H9 (cell line): Measurements from ENCODE around the gene CCDC57. TPM values are rescaled to one million over a fixed set of nuclear protein-coding genes. Genes with fewer than 3 reads are reported as not detected.

Experiments
- DNase-seq: peaks from one replicate; pipeline ENCODE4 v3.0.0-alpha.2; 2017
- H2AFZ ChIP-seq: one replicate; pipeline ENCODE4 v1.6.1; 2013; ENCODE audit warnings: mild to moderate bottlenecking, low read length, control low read depth, moderate library complexity
- H2AK5ac ChIP-seq: 2 replicates; pipeline ENCODE4 v1.6.1; 2013; ENCODE audit warnings: low read length, control low read depth, mixed read lengths; ENCODE audit not compliant: insufficient read length
- H2BK120ac ChIP-seq: one replicate; pipeline ENCODE4 v1.6.1; 2013; ENCODE audit warnings: low read depth, mild to moderate bottlenecking, low read length, control low read depth, inconsistent platforms; ENCODE audit not compliant: poor library complexity, severe bottlenecking
- H2BK12ac ChIP-seq: 2 replicates; pipeline ENCODE4 v1.6.1; 2013; ENCODE audit warnings: low read length, control low read depth, mixed read lengths, low read depth; ENCODE audit not compliant: insufficient read length
- H2BK15ac ChIP-seq: 2 replicates; pipeline ENCODE4 v1.6.1; 2013; ENCODE audit warnings: low read depth, low read length, control low read depth
- H2BK20ac ChIP-seq: one replicate; pipeline ENCODE4 v1.6.1; 2013; ENCODE audit warnings: low read depth, mild to moderate bottlenecking, low read length, control low read depth, inconsistent platforms; ENCODE audit not compliant: poor library complexity, severe bottlenecking
- H2BK5ac ChIP-seq: 2 replicates; pipeline ENCODE4 v1.6.1; 2013; ENCODE audit warnings: low read length, control low read depth, mixed read lengths; ENCODE audit not compliant: insufficient read length
- H3K14ac ChIP-seq: 2 replicates; pipeline ENCODE4 v1.6.1; 2013; ENCODE audit warnings: low read length, control low read depth; ENCODE audit not compliant: insufficient read depth
- H3K18ac ChIP-seq: 2 replicates; pipeline ENCODE4 v1.6.1; 2013; ENCODE audit warnings: low read depth, mild to moderate bottlenecking, mixed read lengths, low read length, control low read depth; ENCODE audit not compliant: insufficient read length
- H3K23ac ChIP-seq: 2 replicates; pipeline ENCODE4 v1.6.1; 2013; ENCODE audit warnings: low read length, control low read depth, mixed read lengths, low read depth; ENCODE audit not compliant: insufficient read length
- H3K23me2 ChIP-seq: 2 replicates; pipeline ENCODE4 v1.6.1; 2013; ENCODE audit warnings: low read depth, mild to moderate bottlenecking, mixed read lengths, low read length, control low read depth; ENCODE audit not compliant: insufficient read length, poor library complexity, severe bottlenecking
- H3K27ac ChIP-seq: 2 replicates; pipeline ENCODE4 v1.5.1; 2013; ENCODE audit warnings: low read length, control low read depth, mixed read lengths, low read depth; ENCODE audit not compliant: insufficient read length
- H3K27me3 ChIP-seq: 2 replicates; pipeline ENCODE4 v1.6.1; 2013; ENCODE audit warnings: low read length, control low read depth, inconsistent platforms; ENCODE audit not compliant: insufficient read depth
- H3K4ac ChIP-seq: 2 replicates; pipeline ENCODE4 v1.6.1; 2013; ENCODE audit warnings: low read depth, mild to moderate bottlenecking, control low read depth, inconsistent platforms, low read length, moderate library complexity
- H3K4me1 ChIP-seq: 2 replicates; pipeline ENCODE4 v1.6.1; 2013; ENCODE audit warnings: low read length, control low read depth, inconsistent platforms; ENCODE audit not compliant: insufficient read depth
- H3K4me2 ChIP-seq: 2 replicates; pipeline ENCODE4 v1.6.1; 2013; ENCODE audit warnings: low read length, control low read depth, mixed read lengths; ENCODE audit not compliant: insufficient read length, insufficient read depth
- H3K56ac ChIP-seq: 2 replicates; pipeline ENCODE4 v1.6.1; 2013; ENCODE audit warnings: low read depth, mild to moderate bottlenecking, mixed read lengths, low read length, control low read depth; ENCODE audit not compliant: insufficient read length
- H3K79me1 ChIP-seq: 2 replicates; pipeline ENCODE4 v1.6.1; 2013; ENCODE audit warnings: low read depth, mild to moderate bottlenecking, moderate library complexity, low read length, control low read depth, inconsistent platforms; ENCODE audit not compliant: insufficient read depth, poor library complexity, severe bottlenecking
- H3K79me2 ChIP-seq: 2 replicates; pipeline ENCODE4 v1.6.1; 2013; ENCODE audit warnings: low read length, control low read depth, inconsistent platforms; ENCODE audit not compliant: insufficient read depth
- H3K9ac ChIP-seq: 2 replicates; pipeline ENCODE4 v1.6.1; 2013; ENCODE audit warnings: low read length, control low read depth, mixed read lengths; ENCODE audit not compliant: insufficient read length; ENCODE audit errors: extremely low read depth
- H3K9me3 ChIP-seq: one replicate; pipeline ENCODE4 v1.6.1; 2013; ENCODE audit warnings: low read depth, low read length, inconsistent platforms; ENCODE audit not compliant: control insufficient read depth
- H3T11ph ChIP-seq: one replicate; pipeline ENCODE4 v1.6.1; 2013; ENCODE audit warnings: mild to moderate bottlenecking, low read length, control low read depth, inconsistent platforms
- H4K20me1 ChIP-seq: one replicate; pipeline ENCODE4 v1.6.1; 2013; ENCODE audit not compliant: control insufficient read depth, insufficient read length, insufficient read depth
- H4K5ac ChIP-seq: 2 replicates; pipeline ENCODE4 v1.6.1; 2013; ENCODE audit warnings: low read depth, mild to moderate bottlenecking, mixed read lengths, low read length, control low read depth; ENCODE audit not compliant: insufficient read length
- H4K8ac ChIP-seq: replicated peaks from 2 replicates; pipeline ENCODE4 v1.6.1; 2013; ENCODE audit warnings: low read length, control low read depth, mixed read lengths, low read depth; ENCODE audit not compliant: insufficient read length
- H4K91ac ChIP-seq: 2 replicates; pipeline ENCODE4 v1.6.1; 2013; ENCODE audit warnings: low read depth, mild to moderate bottlenecking, moderate library complexity, mixed read lengths, low read length, control low read depth; ENCODE audit not compliant: insufficient read length
- H3K27ac Mint-ChIP-seq, 3 experiments: 2 replicates in 2 of 3; 3 replicates in 1 of 3; pipeline ENCODE4 v1.8.0; 2020 to 2021; ENCODE audit warnings: mixed read lengths in 3 of 3, mild to moderate bottlenecking in 1 of 3, moderate library complexity in 1 of 3
- H3K27me3 Mint-ChIP-seq: 2 replicates; pipeline ENCODE4 v1.8.0; 2021; ENCODE audit warnings: low read depth, mild to moderate bottlenecking, moderate library complexity, mixed read lengths
- H3K36me3 Mint-ChIP-seq, 3 experiments: 2 replicates in 2 of 3; 3 replicates in 1 of 3; pipeline ENCODE4 v1.8.0; 2020 to 2021; ENCODE audit warnings: low read depth in 3 of 3, mixed read lengths in 3 of 3; ENCODE audit not compliant: insufficient read depth in 1 of 3
- H3K4me1 Mint-ChIP-seq, 2 experiments: 2 replicates each; pipeline ENCODE4 v1.8.0; 2020; ENCODE audit warnings: mixed read lengths in 2 of 2
- H3K4me3 Mint-ChIP-seq, 2 experiments: 2 replicates in 1 of 2; 3 replicates in 1 of 2; pipeline ENCODE4 v1.8.0; 2020 to 2021; ENCODE audit warnings: mild to moderate bottlenecking in 2 of 2, mixed read lengths in 2 of 2, moderate library complexity in 1 of 2
- H3K9me3 Mint-ChIP-seq, 2 experiments: 2 replicates in 1 of 2; 3 replicates in 1 of 2; pipeline ENCODE4 v1.8.0; 2020; ENCODE audit warnings: mild to moderate bottlenecking in 2 of 2, mixed read lengths in 2 of 2, moderate library complexity in 1 of 2
- CTCF ChIP-seq: fragments of 200-600 bp; sonication (generic); conservative IDR thresholded peaks from 3 replicates; pipeline ENCODE4 v1.8.0; 2021; ENCODE audit warnings: antibody characterized with exemption, mild to moderate bottlenecking
- WGBS: extraction: QIAGEN DNeasy Blood & Tissue Kit; methylation state at CpG from one replicate; pipeline ENCODE4 v1.1.7; 2013; ENCODE audit warnings: missing lambda C conversion rate, low lambda C conversion rate, mixed read lengths; ENCODE audit not compliant: insufficient read length; ENCODE audit errors: extremely low coverage; 5-methylcytosine and 5-hydroxymethylcytosine counted together
- total RNA-seq: library from RNA; stranded (reverse); gene quantifications from 2 replicates; pipeline ENCODE4 v1.2.1, GENCODE V29; 2021

CCDC57 gene
- total RNA-seq, 1 experiment from 2014 or later: 11.0 TPM

GRCh38 chr17:82257473-82257872 lies 44.8 kb upstream of the CCDC57 start:
- peaks cover 2% of the 10 kb centered on the region; the same call in 1 of the 2 replicates for H3K79me2 ChIP-seq
- no peak for TF ChIP-seq CTCF
- H3K9me3 Mint-ChIP-seq: peaks cover 0 to 7% of the 10 kb centered on the region in 2 experiments; a peak in 2 of 5 replicates

More at GRCh38 chr17:82257473-82257872, 44.8 kb upstream of the CCDC57 start:
- Mint-ChIP-seq H3K4me3 (no peak overlapping the region), H3K36me3 (peaks cover 76 to 83% (median 82%) of the 10 kb centered on the region in 3 experiments), H3K27me3 (no peaks in the 10 kb centered on the region), H3K27ac (peak overlapping the region in 2 of 3 experiments; percentile 60 to 79; a peak in 3 of 7 replicates), H3K4me1 (0 out of 4 replicates have a peak, but pooled peaks cover 0 to 3% of the 10 kb centered on the region in 2 experiments)
- H2BK20ac ChIP-seq: no peak overlapping the region
- H2BK15ac ChIP-seq: no peak overlapping the region
- no peak overlapping the region for H2BK12ac ChIP-seq
- no peak overlapping the region for H4K8ac ChIP-seq
- no peak overlapping the region for H3T11ph ChIP-seq
- no peak overlapping the region for H2BK120ac ChIP-seq
- no peak overlapping the region for H3K4ac ChIP-seq
- no peak overlapping the region for H3K27ac ChIP-seq
- no peak overlapping the region for H2AK5ac ChIP-seq
- no peak overlapping the region for H3K9ac ChIP-seq
- no peaks in the 10 kb centered on the region for H3K23me2 ChIP-seq
- H3K79me1 ChIP-seq: peaks cover 10% of the 10 kb centered on the region
- no peak overlapping the region for H4K5ac ChIP-seq
- H3K18ac ChIP-seq: no peak overlapping the region
- no peak overlapping the region for H2AFZ ChIP-seq
- no peak overlapping the region for H2BK5ac ChIP-seq
- DNase-seq: peak; percentile 83
- H3K56ac ChIP-seq: no peak overlapping the region
- no peaks in the 10 kb centered on the region for H3K27me3 ChIP-seq
- H3K14ac ChIP-seq: no peak overlapping the region
- no CpG with 5 or more reads among the region's 10 CpGs for WGBS
- peaks cover 2% of the 10 kb centered on the region for H4K20me1 ChIP-seq
- H3K4me2 ChIP-seq: no peak overlapping the region
- H3K23ac ChIP-seq: no peak overlapping the region
- H3K9me3 ChIP-seq: no peaks in the 10 kb centered on the region
- H4K91ac ChIP-seq: no peak overlapping the region
- H3K4me1 ChIP-seq: no peaks in the 10 kb centered on the region
